GM19438 (cell line): ENCODE measurements around the gene ASCC3.

Experiments
- ATAC-seq: cut with Tn5 transposase; IDR thresholded peaks from one replicate; pipeline ENCODE4 v1.9.1; 2021; ENCODE audit warnings: low read depth; ENCODE audit not compliant: unreplicated experiment

The ASCC3 gene

GRCh38 chr6:100614933-100615332 lies 266.2 kb downstream of the ASCC3 start:
- no peak for ATAC-seq

- no peak for ATAC-seq
Observed at GRCh38 chr6:100614386-100614785, 266.7 kb downstream of the ASCC3 start.

- no peak for ATAC-seq
Observed at GRCh38 chr6:100613656-100614055, 267.5 kb downstream of the ASCC3 start.

- ATAC-seq: no peak
Observed at GRCh38 chr6:100612094-100612493, 269.0 kb downstream of the ASCC3 start.

GRCh38 chr6:100599088-100599770 lies 281.9 kb downstream of the ASCC3 start:
- no peak for ATAC-seq

GRCh38 chr6:100595456-100595855 lies 285.7 kb downstream of the ASCC3 start:
- no peak for ATAC-seq

- ATAC-seq: no peak
Observed at GRCh38 chr6:100593522-100593921, 287.6 kb downstream of the ASCC3 start.

GRCh38 chr6:100592929-100593328 lies 288.2 kb downstream of the ASCC3 start:
- ATAC-seq: no peak

GRCh38 chr6:100577425-100577824 lies 303.7 kb downstream of the ASCC3 start:
- ATAC-seq: no peak

GRCh38 chr6:100575921-100576320 lies 305.2 kb downstream of the ASCC3 start:
- no peak for ATAC-seq

- no peak for ATAC-seq
Observed at GRCh38 chr6:100574836-100575235, 306.3 kb downstream of the ASCC3 start.

GRCh38 chr6:100573166-100573565 lies 308.0 kb downstream of the ASCC3 start:
- no peak for ATAC-seq

- ATAC-seq: no peak
Observed at GRCh38 chr6:100568255-100568654, 312.9 kb downstream of the ASCC3 start.

GRCh38 chr6:100566563-100566962 lies 314.6 kb downstream of the ASCC3 start:
- ATAC-seq: no peak

GRCh38 chr6:100565439-100566104 lies 315.6 kb downstream of the ASCC3 start:
- ATAC-seq: no peak

GRCh38 chr6:100559859-100560258 lies 321.3 kb downstream of the ASCC3 start:
- ATAC-seq: no peak

GRCh38 chr6:100554228-100554627 lies 326.9 kb downstream of the ASCC3 start:
- no peak for ATAC-seq

GRCh38 chr6:100553243-100553642 lies 327.9 kb downstream of the ASCC3 start:
- no peak for ATAC-seq

- ATAC-seq: no peak
Observed at GRCh38 chr6:100549406-100550167, 331.5 kb downstream of the ASCC3 start.

GRCh38 chr6:100538086-100538485 lies 343.0 kb downstream of the ASCC3 start:
- ATAC-seq: no peak

GRCh38 chr6:100518588-100518987 lies 362.5 kb downstream of the ASCC3 start:
- no peak for ATAC-seq

GRCh38 chr6:100517633-100518032 lies 363.5 kb downstream of the ASCC3 start:
- ATAC-seq: no peak
